GM21528 (cell line): ENCODE results near the gene CST9L.

Experiments used
- ATAC-seq: cut with Tn5 transposase; IDR thresholded peaks from one replicate; pipeline ENCODE4 v1.9.1; 2021; ENCODE audit warnings: mild to moderate bottlenecking, moderate library complexity; ENCODE audit not compliant: unreplicated experiment, low FRiP score

Gene CST9L

GRCh38 chr20:23568320-23568970 is at the start of gene CST9L:
Gene CST9L, minus strand, starts transcription at chr20:23568484. Its CDS starts 34 bp downstream, at chr20:23568450.
- ATAC-seq: no peak

GRCh38 chr20:23614163-23614562 is 45.9 kb upstream of the CST9L start:
- ATAC-seq: no peak

GRCh38 chr20:23613676-23614075 is 45.4 kb upstream of the CST9L start:
- ATAC-seq: no peak

DNA sequence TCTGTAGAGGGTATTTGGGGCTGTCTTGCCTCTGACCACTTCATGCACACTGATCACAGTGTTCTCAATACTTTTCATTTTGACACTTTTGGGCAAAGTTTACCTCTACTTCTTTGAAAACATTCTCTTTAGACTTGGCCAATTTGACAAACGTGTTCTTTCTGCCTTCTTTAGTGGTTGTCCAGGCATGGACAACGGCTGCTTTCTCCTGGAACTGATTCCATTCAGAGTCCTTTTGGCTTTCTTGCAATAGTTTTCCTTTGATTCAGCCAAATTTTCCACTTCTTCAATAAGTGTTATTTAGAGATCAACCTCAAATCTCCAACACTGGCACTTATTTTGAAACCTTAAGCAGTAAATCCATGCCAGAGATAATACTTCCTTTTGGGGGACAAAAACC is 44.1 kb upstream of the CST9L start:
- ATAC-seq: no peak

DNA sequence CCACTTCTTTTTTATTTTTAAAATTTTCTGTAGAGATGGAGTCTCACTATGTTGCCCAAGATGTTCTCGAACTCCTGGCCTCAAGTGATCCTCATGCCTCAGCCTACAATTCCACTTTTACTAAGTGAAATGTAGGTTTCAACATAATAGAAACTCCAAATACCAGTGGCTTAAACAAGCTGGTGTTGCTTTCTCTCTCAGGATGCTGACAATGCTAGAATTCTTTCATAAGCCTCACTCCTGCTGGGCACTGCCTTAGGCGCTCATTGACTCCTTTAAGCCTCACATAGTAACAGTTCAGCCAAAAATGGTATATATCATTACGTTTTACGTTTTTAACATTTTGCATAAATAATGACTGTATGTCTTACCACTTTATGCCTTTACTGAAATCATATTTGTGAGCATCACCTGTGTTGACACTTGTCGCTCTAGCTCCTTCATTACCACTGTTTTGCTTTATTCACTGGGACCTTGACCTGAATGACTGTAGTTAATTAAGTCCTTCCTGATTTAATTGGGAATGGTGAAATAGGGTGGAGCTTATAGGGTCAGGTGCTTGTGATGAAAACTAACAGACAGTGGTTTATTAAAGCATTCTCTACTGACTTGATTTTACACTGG is 41.3 kb upstream of the CST9L start:
- ATAC-seq: no peak

DNA sequence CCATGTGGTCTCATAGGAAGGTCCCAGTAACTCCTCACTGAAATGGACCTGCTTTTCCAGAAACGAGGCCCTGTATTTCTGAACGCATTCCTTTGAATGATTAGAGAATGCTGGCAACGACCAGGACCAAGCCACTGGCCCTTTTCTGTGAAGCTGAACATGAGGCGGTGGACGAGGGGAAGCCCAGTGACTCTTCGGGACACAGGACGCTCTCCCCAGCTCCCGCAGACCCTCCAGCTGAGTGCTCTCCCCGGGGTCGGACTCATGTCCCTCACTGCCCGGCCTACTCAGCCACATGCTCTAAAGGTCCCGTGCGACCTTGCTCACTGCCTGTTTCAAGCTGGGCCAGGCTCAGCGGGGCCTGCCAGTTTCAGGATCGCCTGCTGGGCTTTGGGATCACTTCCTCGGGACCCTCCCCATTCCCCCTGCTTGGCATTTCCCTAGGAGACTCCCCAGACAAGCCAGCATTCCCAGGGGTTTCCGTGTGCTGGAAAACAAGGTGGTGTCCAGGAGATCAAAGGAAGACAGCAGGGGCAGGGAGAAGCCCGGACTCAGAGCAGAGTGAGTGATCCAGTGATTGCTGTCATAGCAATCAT is 40.1 kb upstream of the CST9L start:
- no peak for ATAC-seq

DNA sequence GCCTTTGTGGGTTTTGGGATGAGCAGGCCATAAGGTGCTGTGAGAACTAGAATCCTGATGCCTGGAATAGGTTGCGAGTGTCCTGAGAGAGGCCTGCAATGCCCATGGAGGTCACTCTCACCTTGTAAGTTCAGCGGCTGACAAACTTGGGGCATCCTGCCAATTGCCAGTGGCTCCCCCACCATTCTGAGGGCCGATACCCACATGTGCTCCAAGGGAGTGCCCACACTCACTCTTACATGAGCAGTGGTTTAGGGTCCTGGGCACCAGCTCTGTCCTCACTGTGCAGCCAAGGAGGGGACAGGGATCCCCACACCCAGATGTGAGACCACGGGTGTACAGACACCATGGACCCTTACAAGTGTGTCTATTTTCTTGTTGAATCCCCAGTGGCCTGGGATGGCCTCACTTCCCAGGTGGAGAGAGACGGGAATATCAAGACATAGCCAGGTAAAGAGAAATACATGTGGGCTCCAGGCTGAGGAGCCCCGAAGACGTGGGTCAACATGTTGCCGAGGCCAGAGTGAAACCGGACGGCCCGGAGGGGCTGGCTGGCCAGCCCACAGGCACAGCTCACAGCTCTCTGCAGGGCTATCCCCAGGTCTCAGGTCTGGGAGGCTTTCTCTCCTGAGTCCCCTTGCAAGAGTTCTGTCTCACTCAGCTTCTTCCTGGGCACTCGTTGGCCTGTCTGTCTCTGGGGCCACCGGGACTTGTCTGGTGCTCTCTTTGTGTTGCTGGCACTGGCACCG is 39.4 kb upstream of the CST9L start:
- ATAC-seq: no peak

DNA sequence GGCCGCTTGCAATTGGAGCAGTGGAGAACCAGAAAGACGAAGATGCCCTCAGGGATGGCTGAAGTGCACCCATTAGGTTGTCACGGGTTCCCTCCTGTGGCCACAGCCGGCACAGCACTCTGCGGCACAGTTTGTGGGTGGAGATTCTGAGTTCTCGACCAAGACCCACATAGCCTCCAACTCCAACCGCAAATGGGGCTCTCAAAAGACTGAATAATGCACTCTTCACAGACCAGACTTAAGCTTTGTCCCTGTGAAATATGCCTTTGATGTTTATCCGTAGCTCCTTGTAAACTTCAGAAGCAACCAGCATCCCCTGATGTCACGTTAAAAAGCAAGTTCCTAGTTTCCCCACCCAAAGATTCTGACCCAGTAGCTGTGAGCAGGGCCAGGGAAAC is 38.4 kb upstream of the CST9L start:
- peak; percentile 86 for ATAC-seq

DNA sequence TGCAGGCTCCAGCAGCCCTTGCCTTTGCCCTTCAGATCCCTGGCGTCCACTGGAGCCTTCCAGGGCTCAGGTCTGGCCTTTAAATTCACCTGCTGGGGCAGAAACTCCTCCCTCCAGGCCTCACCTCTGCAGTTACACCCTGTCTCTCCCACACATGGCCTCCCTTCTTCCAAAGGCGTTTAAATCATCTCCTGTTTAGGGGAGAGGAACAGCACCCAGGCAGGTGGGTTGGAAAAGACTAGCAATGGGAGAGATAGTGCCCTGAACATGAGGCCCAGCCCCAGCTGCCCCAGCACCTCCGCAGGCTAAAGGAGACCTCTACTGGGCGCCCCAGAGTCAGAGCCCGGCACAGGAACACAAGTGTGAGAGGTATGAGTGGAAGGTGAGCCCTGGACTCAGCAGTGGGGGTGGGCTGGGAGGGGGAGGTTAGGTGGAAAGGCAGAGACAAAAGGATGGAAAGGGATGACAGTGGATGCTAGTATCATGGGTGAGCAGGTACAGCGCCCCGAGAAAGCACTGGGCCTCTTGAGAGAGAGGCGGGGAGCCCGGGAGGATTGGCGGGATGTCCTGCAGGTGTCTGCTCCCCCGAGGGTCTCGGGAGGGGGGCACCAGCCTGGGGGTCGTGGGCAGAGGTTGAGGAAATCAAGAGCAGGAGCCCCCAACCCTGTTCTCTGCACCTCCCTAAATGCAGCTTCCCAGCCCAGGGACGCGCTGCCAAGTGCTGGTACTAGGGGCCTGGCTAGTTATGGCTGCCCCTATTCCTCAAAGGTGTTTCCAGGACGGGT is 37.8 kb upstream of the CST9L start, which contains the start of gene CST9:
Gene CST9 (minus strand): TSS at position 51 of the 785 bp plus-strand sequence. CDS start 53 bp downstream, outside the sequence.
- ATAC-seq: no peak

DNA sequence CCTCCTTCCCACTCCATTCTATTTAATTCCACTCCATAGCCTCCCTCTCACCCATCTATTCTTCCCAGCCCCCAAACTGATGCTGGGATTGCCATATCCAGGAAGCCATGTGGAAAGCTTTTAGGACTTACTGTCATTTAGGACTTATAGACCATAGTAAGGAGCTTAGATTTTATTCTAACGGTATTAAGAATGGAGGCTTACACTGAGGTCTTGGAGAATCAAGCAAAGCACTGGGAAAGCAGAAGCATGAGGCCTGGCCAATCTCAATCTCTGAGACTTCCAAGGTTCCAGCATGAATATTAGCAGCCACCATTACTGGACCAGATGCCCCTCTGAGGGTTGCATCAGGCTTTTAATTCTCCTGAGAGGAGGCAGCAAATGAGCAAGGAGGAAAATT is 36.0 kb upstream of the CST9L start:
- ATAC-seq: no peak

- no peak for ATAC-seq
Measured at GRCh38 chr20:23603321-23603720, 35.0 kb upstream of the CST9L start.

DNA sequence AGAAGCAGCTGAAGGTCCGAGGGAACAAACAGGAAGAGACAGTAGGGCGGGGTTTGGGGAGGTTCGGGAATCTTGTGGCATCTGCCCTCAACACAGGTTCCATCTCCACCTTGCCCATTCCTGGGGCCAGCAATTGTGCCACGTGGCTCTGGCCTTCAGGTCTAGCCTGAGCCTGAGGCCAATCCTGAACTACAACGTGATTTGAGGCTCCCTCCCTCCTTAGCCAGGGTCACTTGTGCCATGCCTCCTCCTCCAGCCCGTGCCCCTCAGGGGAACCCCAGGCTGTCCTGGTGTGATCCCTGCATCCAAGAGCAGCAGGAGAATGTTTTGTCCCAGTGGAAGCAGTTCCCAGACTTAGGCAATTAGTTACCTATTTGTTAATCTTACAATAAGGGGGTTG is 34.4 kb upstream of the CST9L start:
- no peak for ATAC-seq

DNA sequence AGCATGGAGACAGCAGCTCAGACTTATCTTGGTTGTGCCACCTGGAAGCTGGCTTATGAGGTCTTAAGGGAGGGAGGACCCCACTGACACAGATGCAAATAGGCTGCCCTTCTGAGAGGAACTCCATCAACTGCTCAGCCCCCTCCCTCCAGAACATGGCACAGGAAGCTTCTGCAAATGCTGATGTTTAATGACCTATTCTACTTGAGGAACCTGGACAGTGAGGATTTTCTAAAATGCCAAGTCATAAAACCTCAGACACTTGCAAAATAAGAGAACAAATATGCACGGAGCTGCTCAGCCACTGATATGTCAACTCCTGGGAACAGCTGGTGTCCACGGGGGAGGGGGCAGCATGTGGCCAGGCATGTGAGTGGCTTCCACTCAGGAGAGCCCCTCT is 34.0 kb upstream of the CST9L start:
- ATAC-seq: no peak

DNA sequence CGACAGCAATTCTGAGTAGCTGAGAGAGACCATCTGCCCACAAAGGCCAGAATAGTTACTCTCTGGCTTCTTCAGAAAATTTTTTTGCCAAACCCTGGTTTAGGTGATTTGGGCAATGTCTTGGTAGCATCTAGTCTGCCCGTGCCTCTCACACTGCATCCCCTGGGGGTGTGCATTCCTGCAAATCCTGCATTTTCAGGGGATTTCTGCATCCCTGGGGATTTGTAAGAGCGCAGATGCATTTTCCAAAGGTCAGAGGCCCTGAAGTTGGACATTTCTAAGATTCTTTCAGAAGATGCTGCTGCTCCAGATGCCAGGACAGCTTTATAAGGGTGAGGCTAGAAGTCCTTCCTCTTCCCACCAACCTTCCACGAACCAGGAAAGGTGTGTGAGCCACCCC is 33.4 kb upstream of the CST9L start:
- ATAC-seq: no peak

- no peak for ATAC-seq
Measured at GRCh38 chr20:23598481-23598880, 30.2 kb upstream of the CST9L start.

DNA sequence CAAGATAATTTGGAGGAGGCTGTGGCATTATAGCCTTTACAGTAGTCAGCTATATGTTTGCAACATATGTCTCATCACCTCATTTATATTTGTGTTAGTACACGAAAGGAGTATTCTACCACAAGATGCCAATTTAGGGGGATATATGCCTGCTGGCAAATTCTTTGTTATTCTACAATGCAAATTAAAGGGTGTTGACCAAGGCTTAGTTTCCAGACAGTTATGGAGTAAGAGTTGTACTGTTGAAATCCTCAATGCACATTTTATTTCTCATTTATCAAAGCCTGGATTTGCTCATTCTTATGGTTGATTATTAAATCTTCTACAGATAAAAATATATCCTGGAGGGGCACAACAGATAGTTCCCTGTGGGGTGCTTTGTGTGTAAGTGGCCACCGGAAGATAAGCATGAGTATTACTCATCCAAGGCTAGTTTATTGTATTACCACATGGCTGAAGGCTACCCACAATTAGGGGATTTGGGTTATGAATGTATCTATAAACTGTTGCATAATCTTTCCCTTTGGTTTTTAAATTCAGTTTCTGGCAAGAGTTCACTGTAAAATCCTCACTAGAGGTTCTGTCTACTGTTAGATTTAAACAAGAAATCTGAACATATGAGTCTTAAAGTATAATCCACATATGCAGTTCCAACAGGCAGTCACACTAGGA is 28.4 kb upstream of the CST9L start:
- no peak for ATAC-seq

DNA sequence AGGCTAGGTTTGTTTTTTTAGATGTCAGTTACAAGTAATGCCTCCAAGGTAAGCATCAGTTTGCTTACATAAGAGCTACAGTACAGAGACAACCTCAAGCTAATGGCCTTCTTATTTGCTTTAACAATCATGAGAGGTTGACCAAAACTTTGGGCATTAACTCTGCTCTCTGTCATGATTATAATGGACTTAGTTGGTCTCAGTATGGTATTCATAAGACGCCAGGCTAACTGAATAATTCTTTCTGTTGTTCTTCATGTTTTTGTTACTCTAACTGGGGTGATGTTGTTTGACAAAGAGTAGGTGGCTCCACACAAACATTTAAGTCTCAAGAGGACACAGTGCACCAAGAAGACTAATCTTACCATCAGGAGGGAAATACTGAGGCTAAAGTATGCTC is 27.7 kb upstream of the CST9L start:
- no peak for ATAC-seq

GRCh38 chr20:23588434-23589403 is 20.4 kb upstream of the CST9L start:
- no peak for ATAC-seq

GRCh38 chr20:23587631-23588030 is 19.3 kb upstream of the CST9L start:
- ATAC-seq: no peak
